Activated CD8-positive, alpha-beta memory T cell treated with anti-CD3 and anti-CD28 coated beads for 24 hours (primary cell): ENCODE results near the gene RGS17.
"Not testable (repeated sequence)": the region's sequence is repeated elsewhere in the genome, so short reads cannot be mapped to it uniquely, and the experiment has no call there.

Experiments used
- DNase-seq: peaks from one replicate; pipeline ENCODE4 v3.0.0-alpha.2; 2020

The RGS17 gene

DNA sequence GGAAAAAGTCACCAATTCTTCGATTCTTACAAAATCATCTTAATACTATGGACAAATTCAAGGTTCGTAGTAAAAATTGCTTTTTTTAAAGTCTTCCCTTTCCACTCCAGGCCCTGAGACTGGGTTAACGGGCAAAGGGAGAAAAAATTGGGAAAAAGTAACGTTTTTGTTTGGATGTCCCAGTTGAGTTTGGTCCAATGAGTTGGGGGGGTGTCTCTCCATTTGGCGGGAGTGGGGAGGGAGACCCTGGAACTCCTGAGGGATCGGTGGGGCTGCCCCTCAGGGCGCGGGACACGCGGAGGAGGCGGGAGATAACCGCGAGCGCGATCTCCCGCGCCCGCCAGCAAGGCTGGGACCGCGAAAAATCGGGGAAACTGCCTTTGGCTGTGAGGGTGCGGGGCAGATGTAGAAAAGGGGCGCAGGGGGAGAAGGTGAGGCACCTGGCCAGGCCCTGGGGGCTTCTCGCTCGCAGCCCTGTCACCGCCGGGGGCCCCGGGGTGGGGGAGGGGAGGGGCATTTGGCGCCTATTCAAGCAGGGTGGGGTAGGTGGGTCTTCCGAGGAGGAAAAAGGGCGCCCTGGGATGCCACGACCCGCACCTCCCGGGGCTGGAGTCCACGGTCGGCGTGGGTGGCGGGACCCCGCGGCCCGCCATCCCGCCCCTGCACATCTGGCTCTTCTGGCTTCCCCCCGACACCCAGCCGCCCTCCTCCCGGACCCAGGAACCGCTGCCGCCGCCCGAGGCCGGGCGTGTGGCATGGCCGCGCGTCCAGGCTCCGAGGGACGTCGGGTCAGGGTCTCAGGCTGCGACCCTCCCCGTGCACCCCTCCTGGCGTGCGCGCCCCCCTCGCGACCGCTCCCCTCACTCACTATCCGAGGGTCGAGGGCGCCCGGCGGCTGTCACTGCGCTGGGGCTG is 148.8 kb downstream of the RGS17 start:
- no peak for DNase-seq

GRCh38 chr6:152981219-152981618 is 149.9 kb downstream of the RGS17 start:
- no peak for DNase-seq

- DNase-seq = no peak
These were observed 150.4 kb downstream of the RGS17 start for GRCh38 chr6:152980656-152981055.

- no peak for DNase-seq
These were observed 152.0 kb downstream of the RGS17 start for GRCh38 chr6:152979116-152979515.

GRCh38 chr6:152978058-152978457 is 153.0 kb downstream of the RGS17 start:
- no peak for DNase-seq

DNA sequence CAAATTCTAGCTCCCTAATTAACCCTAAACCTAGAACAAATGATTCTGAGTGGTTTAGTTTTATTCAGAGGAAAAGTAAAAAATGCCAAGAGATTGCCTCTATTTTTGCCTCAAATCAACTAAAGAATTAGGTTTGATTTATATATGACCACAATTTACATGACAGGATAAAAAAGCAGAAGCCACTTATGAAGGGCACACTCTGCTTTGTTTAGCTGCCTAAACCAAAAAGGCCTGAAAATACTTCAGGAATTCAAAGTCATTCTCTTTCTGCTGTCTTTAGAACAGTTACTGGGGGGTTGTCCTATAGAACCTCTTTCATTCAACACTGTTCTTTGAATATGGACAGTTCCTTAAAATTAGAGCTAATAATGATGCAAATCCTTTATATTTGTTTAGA is 153.5 kb downstream of the RGS17 start:
- DNase-seq = no peak

GRCh38 chr6:152976749-152977148 is 154.3 kb downstream of the RGS17 start:
- no peak for DNase-seq

DNA sequence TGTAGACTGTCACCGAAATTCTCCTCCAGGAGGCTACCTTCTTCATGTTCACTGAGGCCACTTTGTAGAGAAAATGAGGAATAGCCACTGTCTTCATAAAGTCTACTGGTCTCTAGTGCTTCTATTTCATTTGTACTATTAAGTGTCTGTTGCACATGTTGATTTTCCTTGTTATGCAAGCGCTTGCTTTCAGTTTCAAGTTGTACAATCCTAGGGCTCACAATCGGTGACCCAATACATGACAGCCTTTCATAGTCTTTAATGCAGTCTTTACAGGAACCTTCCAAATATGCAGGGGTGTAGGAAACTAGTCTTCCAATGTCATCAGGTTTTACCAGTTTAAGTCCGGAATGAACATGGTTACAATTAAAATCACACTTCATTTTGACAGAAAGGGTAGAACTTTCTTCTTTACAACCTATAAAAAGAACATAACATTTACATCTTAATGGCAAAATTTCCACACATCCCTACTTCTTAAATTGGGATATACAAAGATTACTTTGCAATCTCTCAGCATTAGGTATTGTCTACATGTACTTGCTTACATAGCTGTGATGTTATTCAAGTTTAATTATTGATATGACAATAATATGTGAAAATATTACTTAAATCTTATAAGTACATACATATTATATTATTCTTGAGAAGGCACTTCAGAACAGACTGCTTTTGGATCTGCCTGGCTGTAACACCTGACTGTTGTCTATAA is 155.7 kb downstream of the RGS17 start:
- DNase-seq = no peak

- DNase-seq = no peak
These were observed 157.2 kb downstream of the RGS17 start for GRCh38 chr6:152973916-152974315.

DNA sequence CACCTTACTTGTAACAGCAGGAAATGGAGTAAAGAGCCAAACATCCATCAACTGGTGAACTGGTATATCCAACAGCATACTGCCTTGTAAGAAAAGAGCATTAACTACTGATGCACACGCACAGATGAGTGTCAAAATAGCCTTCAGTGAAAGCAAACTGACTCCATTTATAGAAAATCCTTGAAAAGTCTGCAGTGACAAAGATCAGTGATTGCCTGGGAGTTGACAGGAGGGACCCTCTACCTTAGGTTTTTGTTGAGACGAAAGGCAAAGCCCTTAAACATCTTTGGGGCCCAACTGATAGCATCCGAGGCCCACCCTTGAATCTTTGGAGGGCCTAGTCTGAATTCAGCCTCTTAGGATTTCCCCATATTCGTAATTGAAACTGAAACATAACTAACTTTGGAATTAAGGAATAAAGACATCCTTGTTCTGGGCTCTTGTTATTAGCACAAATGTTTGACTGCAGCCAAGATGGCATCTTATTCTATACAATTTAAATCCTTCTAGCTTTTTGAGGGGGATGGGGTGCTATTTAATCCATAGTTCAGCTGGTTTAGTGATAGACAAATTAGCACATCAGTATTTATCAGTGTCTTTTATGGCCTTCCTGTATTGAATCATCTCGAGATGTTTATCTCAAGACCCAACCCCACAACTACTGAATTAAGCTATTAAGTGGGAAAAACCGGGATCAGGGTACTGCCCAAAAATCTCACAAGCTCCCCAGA is 161.2 kb downstream of the RGS17 start:
- DNase-seq = no peak

DNA sequence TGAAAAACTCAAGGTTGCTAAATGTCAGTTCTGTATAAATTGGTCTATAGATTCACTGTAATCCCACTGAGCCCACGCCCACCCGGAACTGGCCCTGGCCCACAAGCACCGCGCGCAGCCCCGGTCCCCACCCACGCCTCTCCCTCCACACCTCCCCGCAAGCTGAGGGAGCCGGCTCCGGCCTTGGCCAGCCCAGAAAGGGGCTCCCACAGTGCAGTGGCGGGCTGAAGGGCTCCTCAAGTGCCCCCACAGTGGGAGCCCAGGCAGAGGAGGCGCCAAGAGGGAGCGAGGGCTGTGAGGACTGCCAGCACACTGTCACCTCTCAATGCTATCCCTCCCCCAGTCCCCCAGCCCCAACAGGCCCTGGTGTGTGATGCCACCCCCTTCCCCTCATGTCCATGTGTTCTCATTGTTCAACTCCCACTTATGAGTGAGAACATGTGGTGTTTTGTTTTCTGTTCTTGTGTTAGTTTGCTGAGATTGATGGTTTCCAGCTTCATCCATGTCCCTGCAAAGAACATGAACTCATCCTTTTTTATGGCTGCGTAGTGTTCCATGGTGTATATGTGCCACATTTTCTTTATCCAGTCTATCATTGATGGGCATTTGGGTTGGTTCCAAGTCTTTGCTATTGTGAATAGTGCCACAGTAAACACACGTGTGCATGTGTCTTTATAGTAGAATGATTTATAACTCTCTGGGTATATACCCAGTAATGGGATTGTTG is 164.8 kb downstream of the RGS17 start:
- not testable (repeated sequence) for DNase-seq

DNA sequence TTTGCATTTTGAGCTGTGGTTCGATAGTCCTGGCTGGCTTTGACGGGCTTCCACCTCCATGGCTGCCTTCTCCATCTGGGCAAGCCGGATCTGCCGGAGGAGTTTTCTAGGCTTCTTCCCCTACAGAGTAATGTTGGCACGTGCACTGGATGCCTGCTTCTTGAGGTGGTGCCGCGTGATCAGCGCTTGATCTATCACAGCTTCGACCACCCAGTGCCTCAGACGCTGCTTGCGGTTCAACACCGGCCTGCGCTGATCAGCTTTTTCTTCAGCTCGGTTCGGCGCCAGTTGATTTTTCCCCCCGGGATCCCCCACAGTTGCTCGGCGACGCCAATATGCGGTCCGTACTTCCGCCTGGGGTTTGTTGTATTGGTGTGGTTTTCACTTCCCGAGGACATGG is 171.7 kb downstream of the RGS17 start:
- DNase-seq = no peak

DNA sequence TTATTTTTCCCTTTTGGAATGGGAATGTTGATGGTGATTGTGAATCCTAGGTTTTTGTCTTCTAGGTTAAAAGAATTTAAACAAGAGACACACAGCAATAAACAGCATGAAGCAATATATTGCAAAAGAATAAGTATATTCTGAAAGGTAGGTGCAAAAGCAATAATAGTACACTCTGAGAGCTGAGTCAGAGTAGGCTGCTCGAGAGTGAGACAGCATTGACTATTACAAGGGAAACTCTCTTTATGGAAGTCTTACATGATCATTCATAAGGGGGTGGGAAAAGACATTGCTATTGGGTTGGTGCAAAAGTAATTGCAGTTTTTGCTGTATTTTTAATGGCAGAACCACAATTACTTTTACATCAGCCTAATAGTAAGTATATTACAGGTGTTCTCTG is 173.3 kb downstream of the RGS17 start:
- no peak for DNase-seq
